Stimulated activated CD4-positive, alpha-beta T cell treated with anti-CD3 and anti-CD28 coated beads, TNF-alpha, amount 100 ng/mL, for 4 hours (primary cell): Measurements from ENCODE around the gene CAST.
"Not testable (repeated sequence)": the region's sequence is repeated elsewhere in the genome, so short reads cannot be mapped to it uniquely, and the experiment has no call there.

ENCODE experiments used
- DNase-seq, 3 experiments: peaks; one replicate each; pipeline ENCODE4 v3.0.0-alpha.2; 2020; ENCODE audit warnings: low read depth in 3 of 3

The CAST gene

GRCh38 chr5:96780626-96781025 is 118.5 kb downstream of the CAST start:
- no peak for DNase-seq

- DNase-seq, result no peak
Observed at GRCh38 chr5:96781031-96781971, 119.1 kb downstream of the CAST start.

GRCh38 chr5:96783326-96783725 is 121.2 kb downstream of the CAST start:
- no peak for DNase-seq

- no peak for DNase-seq
Observed at GRCh38 chr5:96785326-96786109, 123.3 kb downstream of the CAST start.

GRCh38 chr5:96788112-96788749 is 126.1 kb downstream of the CAST start:
- no peak for DNase-seq

GRCh38 chr5:96789794-96790330 is 127.7 kb downstream of the CAST start:
- DNase-seq, result no peak

- no peak for DNase-seq
Observed at GRCh38 chr5:96790961-96791504, 128.9 kb downstream of the CAST start.

- peak in 2 of 3 experiments; percentile 7 to 17 for DNase-seq
Observed at GRCh38 chr5:96794757-96795156, 132.6 kb downstream of the CAST start.

- DNase-seq, result no peak
Observed at GRCh38 chr5:96795626-96796025, 133.4 kb downstream of the CAST start.

- DNase-seq, result no peak
Observed at GRCh38 chr5:96796434-96796833, 134.3 kb downstream of the CAST start.

- DNase-seq, result not testable (repeated sequence)
Observed at GRCh38 chr5:96801718-96802117, 139.5 kb downstream of the CAST start.

- no peak for DNase-seq
Observed at GRCh38 chr5:96807075-96807654, 145.0 kb downstream of the CAST start.

GRCh38 chr5:96808541-96808828 is 146.3 kb downstream of the CAST start:
- no peak for DNase-seq

- no peak for DNase-seq
Observed at GRCh38 chr5:96808868-96809558, 146.8 kb downstream of the CAST start.

GRCh38 chr5:96809921-96810320 is 147.7 kb downstream of the CAST start:
- DNase-seq, result peak; percentile 15 to 23 (median 22)

GRCh38 chr5:96812851-96813250 is 150.7 kb downstream of the CAST start:
- DNase-seq, result no peak

- no peak for DNase-seq
Observed at GRCh38 chr5:96814041-96814440, 151.9 kb downstream of the CAST start.

- DNase-seq, result peak in 1 of 3 experiments; percentile 27
Observed at GRCh38 chr5:96816411-96816939, 154.3 kb downstream of the CAST start.

GRCh38 chr5:96816991-96817390 is 154.8 kb downstream of the CAST start:
- no peak for DNase-seq

- no peak for DNase-seq
Observed at GRCh38 chr5:96817506-96817905, 155.3 kb downstream of the CAST start.
